ENCODE measurements around the gene FKBP8. TPM values are rescaled to one million over a fixed set of nuclear protein-coding genes. Genes with fewer than 3 reads are reported as not detected.

FKBP8 gene
- total RNA-seq, 1 experiment from 2014 or later, result 182 TPM

DNA sequence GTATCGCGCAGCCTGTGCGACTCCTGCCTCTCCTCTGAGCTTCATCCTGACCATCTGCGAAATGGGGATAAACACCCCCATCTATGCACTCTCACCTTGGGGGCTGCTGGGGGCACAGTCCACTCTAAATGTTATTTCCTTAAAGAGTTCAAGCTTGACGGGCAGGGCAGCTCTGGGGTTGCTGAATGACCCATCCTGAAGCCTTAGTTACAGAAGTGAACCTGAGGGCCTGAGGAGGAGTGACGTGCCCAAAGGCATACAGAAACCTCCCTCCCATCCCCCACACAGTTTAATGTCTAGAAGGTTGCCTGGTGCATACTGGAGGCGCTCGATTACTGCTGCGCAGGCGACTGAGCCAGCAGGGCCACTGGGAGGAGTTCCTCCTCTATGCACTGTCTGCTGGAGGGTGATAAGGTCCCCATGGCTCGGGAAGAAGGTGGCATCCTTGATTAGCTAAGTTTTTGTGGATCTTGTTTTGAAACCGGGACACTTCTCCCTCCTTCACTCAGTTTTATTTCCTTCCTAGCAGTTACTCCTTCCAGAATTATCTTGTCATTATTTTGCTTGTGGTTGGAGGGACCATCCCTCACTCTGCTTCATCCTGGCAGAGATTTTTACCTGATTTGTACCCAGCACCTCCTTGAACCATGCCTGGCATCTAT, 572 bp upstream of the FKBP8 start:
- intact Hi-C loops (cut with micrococcal nuclease; ENCODE audit: unreplicated experiment) (no loop called here), in situ Hi-C loops (cut with HindIII; ENCODE audit: low pct_unique_long_range_greater_than_20kb, low sequenced_read_pairs) (no loop called here)
- ChIA-PET CTCF (no interaction called here), POLR2A (no interaction called here)
- peak; percentile 87 for ATAC-seq
- H3K4me3 ChIP-seq (ENCODE audit: low read depth in 2 of 2, low read length in 2 of 2), result peak overlapping the region; percentile 39 to 55
- H3K27ac ChIP-seq (ENCODE audit: low read length), result peak overlapping the region; percentile 77
- TF ChIP-seq, protein P1, sequence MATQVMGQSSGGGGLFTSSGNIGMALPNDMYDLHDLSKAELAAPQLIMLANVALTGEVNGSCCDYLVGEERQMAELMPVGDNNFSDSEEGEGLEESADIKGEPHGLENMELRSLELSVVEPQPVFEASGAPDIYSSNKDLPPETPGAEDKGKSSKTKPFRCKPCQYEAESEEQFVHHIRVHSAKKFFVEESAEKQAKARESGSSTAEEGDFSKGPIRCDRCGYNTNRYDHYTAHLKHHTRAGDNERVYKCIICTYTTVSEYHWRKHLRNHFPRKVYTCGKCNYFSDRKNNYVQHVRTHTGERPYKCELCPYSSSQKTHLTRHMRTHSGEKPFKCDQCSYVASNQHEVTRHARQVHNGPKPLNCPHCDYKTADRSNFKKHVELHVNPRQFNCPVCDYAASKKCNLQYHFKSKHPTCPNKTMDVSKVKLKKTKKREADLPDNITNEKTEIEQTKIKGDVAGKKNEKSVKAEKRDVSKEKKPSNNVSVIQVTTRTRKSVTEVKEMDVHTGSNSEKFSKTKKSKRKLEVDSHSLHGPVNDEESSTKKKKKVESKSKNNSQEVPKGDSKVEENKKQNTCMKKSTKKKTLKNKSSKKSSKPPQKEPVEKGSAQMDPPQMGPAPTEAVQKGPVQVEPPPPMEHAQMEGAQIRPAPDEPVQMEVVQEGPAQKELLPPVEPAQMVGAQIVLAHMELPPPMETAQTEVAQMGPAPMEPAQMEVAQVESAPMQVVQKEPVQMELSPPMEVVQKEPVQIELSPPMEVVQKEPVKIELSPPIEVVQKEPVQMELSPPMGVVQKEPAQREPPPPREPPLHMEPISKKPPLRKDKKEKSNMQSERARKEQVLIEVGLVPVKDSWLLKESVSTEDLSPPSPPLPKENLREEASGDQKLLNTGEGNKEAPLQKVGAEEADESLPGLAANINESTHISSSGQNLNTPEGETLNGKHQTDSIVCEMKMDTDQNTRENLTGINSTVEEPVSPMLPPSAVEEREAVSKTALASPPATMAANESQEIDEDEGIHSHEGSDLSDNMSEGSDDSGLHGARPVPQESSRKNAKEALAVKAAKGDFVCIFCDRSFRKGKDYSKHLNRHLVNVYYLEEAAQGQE (IDR thresholded peaks at IDR 0.05; ENCODE audit: insufficient read depth in 1 of 2, low read depth in 2 of 2, low read length in 1 of 2), result no peak
- TF ChIP-seq SIN3A (IDR thresholded peaks at IDR 0.05; ENCODE audit: borderline replicate concordance, insufficient read depth, low read depth, low read length) (no peak), POLR2AphosphoS5 (IDR thresholded peaks at IDR 0.05; ENCODE audit: low read depth, low read length) (no peak), TCF7L2 (IDR thresholded peaks at IDR 0.05; ENCODE audit: low read depth, low read length) (no peak)
- TF ChIP-seq, protein P2, sequence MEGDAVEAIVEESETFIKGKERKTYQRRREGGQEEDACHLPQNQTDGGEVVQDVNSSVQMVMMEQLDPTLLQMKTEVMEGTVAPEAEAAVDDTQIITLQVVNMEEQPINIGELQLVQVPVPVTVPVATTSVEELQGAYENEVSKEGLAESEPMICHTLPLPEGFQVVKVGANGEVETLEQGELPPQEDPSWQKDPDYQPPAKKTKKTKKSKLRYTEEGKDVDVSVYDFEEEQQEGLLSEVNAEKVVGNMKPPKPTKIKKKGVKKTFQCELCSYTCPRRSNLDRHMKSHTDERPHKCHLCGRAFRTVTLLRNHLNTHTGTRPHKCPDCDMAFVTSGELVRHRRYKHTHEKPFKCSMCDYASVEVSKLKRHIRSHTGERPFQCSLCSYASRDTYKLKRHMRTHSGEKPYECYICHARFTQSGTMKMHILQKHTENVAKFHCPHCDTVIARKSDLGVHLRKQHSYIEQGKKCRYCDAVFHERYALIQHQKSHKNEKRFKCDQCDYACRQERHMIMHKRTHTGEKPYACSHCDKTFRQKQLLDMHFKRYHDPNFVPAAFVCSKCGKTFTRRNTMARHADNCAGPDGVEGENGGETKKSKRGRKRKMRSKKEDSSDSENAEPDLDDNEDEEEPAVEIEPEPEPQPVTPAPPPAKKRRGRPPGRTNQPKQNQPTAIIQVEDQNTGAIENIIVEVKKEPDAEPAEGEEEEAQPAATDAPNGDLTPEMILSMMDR (IDR thresholded peaks at IDR 0.05), result no peak
- H3K36me3 ChIP-seq (ENCODE audit: control insufficient read depth, insufficient read depth, low read length), result peaks cover 2% of the 10 kb centered on the region
- no peaks in the 10 kb centered on the region for H3K9me3 ChIP-seq (ENCODE audit: control insufficient read depth, insufficient read depth, low read depth, low read length)
- peaks cover 11% of the 10 kb centered on the region; the same call in 1 of the 2 replicates for H3K4me1 ChIP-seq (ENCODE audit: control insufficient read depth, insufficient read depth, low read length)
- no peaks in the 10 kb centered on the region for H3K27me3 ChIP-seq (ENCODE audit: control insufficient read depth, insufficient read depth, low read length)
- BruUV-seq (replicated peaks), result no TSS peak
- peak; percentile 41 for DNase-seq (ENCODE audit: low read depth, low spot score)

DNA sequence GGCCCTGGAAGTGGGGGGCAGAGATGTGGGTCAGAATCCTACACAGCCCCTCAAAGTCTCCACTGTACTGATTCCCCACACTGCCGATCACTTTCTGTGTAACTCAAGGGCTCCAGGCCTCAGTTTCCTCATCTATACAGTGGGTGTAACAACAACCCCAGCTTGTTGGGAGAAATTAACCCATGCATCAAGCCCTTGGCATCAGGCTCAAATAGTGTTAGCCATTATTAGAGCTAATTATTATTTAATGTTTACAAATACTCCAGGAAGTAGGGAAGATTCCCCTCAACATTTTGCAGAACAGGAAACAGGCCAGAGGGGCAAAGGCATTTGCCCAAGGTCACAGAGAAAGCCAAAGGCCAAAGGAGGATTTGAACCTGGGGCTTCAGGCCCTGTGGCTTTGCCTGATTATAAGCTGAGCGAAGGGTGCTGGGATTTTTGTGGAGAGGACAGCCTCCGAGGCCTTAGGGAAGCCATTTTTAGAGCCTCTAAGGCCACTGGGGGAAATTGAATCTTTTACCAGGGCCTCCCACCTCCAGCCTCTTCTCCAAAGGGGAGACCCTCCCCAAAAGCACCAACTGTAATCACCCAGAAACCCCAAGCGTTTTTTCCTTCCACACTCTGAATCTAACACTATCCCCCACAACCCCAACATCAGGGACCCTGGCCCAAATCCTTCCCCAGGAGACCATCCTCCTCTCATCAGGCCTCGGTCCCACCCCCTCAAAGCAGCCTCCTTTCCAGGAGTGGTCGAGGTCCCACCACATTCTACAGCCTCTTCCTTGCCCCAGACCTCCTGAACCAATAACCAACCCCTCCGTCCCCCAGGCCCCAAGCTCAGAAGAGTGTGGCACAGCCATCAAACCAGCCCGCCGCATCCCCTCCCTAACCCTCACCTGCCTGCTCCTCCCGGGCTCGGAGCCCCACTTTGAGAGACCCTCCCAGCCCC, 1.1 kb downstream of the FKBP8 start:
- Histone ChIP-seq H3K27me3 (ENCODE audit: control insufficient read depth, insufficient read depth, low read length) (no peaks in the 10 kb centered on the region), H3K9me3 (ENCODE audit: control insufficient read depth, insufficient read depth, low read depth, low read length) (no peaks in the 10 kb centered on the region), H3K36me3 (ENCODE audit: control insufficient read depth, insufficient read depth, low read length) (peaks cover 2% of the 10 kb centered on the region), H3K4me3 (ENCODE audit: low read depth in 2 of 2, low read length in 2 of 2) (peak overlapping the region; percentile 52 to 54), H3K4me1 (ENCODE audit: control insufficient read depth, insufficient read depth, low read length) (peaks cover 11% of the 10 kb centered on the region; the same call in 1 of the 2 replicates), H3K27ac (ENCODE audit: low read length) (peak overlapping the region; percentile 72)
- intact Hi-C loops (cut with micrococcal nuclease; ENCODE audit: unreplicated experiment), result no loop called here
- no peak for TF ChIP-seq TCF7L2 (IDR thresholded peaks at IDR 0.05; ENCODE audit: low read depth, low read length)
- TF ChIP-seq POLR2AphosphoS5 (IDR thresholded peaks at IDR 0.05; ENCODE audit: low read depth, low read length), result no peak
- no peak for TF ChIP-seq SIN3A (IDR thresholded peaks at IDR 0.05; ENCODE audit: borderline replicate concordance, insufficient read depth, low read depth, low read length)
- TF ChIP-seq, protein P2 (IDR thresholded peaks at IDR 0.05), result no peak
- TF ChIP-seq, protein P1 (IDR thresholded peaks at IDR 0.05; ENCODE audit: insufficient read depth in 1 of 2, low read depth in 2 of 2, low read length in 1 of 2), result no peak
- BruUV-seq (replicated peaks), result TSS peak; percentile 84
- DNase-seq (ENCODE audit: low read depth, low spot score) (no peak), ATAC-seq (no peak)
- ChIA-PET POLR2A (no interaction called here), CTCF (no interaction called here)
- in situ Hi-C loops (cut with HindIII; ENCODE audit: low pct_unique_long_range_greater_than_20kb, low sequenced_read_pairs), result no loop called here
